Keratinocyte (primary cell): ENCODE measurements around the gene GTF2A1L. TPM values are rescaled to one million over a fixed set of nuclear protein-coding genes. Genes with fewer than 3 reads are reported as not detected.

Experiments used
- DNase-seq: peaks from one replicate; pipeline ENCODE4 v3.0.0-alpha.2; 2011; ENCODE audit warnings: low read depth, missing footprints, low spot score
- FAIRE-seq: peaks from 2 replicates; lab custom pipeline; 2011; peaks lifted over from hg19 to GRCh38; lab: Jason Lieb, UNC
- H2AFZ ChIP-seq: 2 replicates; pipeline ENCODE4 v1.6.0; 2012; ENCODE audit warnings: low read length, control low read depth, inconsistent platforms; ENCODE audit not compliant: control insufficient read depth
- H3K27ac ChIP-seq: 2 replicates; pipeline ENCODE4 v1.5.1; 2011; ENCODE audit warnings: low read length; ENCODE audit not compliant: control insufficient read depth, insufficient read depth
- H3K27me3 ChIP-seq: 3 replicates; pipeline ENCODE4 v1.6.0; 2011; ENCODE audit warnings: low read length; ENCODE audit not compliant: control insufficient read depth, insufficient read depth; ENCODE audit errors: extremely low read depth
- H3K36me3 ChIP-seq, 2 experiments: 2 replicates in 1 of 2; 3 replicates in 1 of 2; pipeline ENCODE4 v1.5.1; 2011; ENCODE audit warnings: low read length in 2 of 2, mild to moderate bottlenecking in 1 of 2; ENCODE audit not compliant: control insufficient read depth in 2 of 2, insufficient read depth in 2 of 2; ENCODE audit errors: extremely low read depth in 1 of 2
- H3K4me1 ChIP-seq: 3 replicates; pipeline ENCODE4 v1.5.1; 2011; ENCODE audit warnings: low read length; ENCODE audit not compliant: control insufficient read depth, insufficient read depth; ENCODE audit errors: extremely low read depth
- H3K4me2 ChIP-seq: 3 replicates; pipeline ENCODE4 v1.6.0; 2011; ENCODE audit warnings: low read depth, low read length; ENCODE audit not compliant: control insufficient read depth, insufficient read depth; ENCODE audit errors: extremely low read depth
- H3K4me3 ChIP-seq, 3 experiments: fragments of 200-600 bp in 1 of 3; sonication (generic) in 1 of 3; 2 replicates in 2 of 3; 3 replicates in 1 of 3; pipeline ENCODE4 v1.5.1; 2011 to 2016; ENCODE audit warnings: low read length in 3 of 3, mild to moderate bottlenecking in 3 of 3, control low read depth in 2 of 3, inconsistent platforms in 1 of 3, low read depth in 1 of 3, mixed read lengths in 1 of 3, mixed run types in 1 of 3, moderate library complexity in 1 of 3; ENCODE audit not compliant: control insufficient read depth in 2 of 3, insufficient read depth in 2 of 3; ENCODE audit errors: extremely low read depth in 1 of 3
- H3K79me2 ChIP-seq: 2 replicates; pipeline ENCODE4 v1.6.0; 2012; ENCODE audit warnings: low read length; ENCODE audit not compliant: control insufficient read depth, insufficient read depth
- H3K9ac ChIP-seq: 3 replicates; pipeline ENCODE4 v1.6.0; 2011; ENCODE audit warnings: low read length; ENCODE audit not compliant: control insufficient read depth, insufficient read depth; ENCODE audit errors: extremely low read depth
- H3K9me1 ChIP-seq: 3 replicates; pipeline ENCODE4 v1.6.0; 2011; ENCODE audit warnings: low read length; ENCODE audit not compliant: control insufficient read depth, insufficient read depth; ENCODE audit errors: extremely low read depth
- H3K9me3 ChIP-seq: 2 replicates; pipeline ENCODE4 v1.5.1; 2012; ENCODE audit warnings: low read depth, low read length; ENCODE audit not compliant: control insufficient read depth
- H4K20me1 ChIP-seq: 3 replicates; pipeline ENCODE4 v1.6.0; 2011; ENCODE audit warnings: low read length; ENCODE audit not compliant: control insufficient read depth, insufficient read depth; ENCODE audit errors: extremely low read depth
- CTCF ChIP-seq, 3 experiments: IDR thresholded peaks in 1 of 3; conservative IDR thresholded peaks in 1 of 3; optimal IDR thresholded peaks in 1 of 3; 2 replicates in 2 of 3; 3 replicates in 1 of 3; pipeline versions ENCODE3 to v1.5.1; 2011; ENCODE audit warnings: low read length in 3 of 3, mild to moderate bottlenecking in 3 of 3, moderate library complexity in 2 of 3, control low read depth in 1 of 3, inconsistent platforms in 1 of 3; ENCODE audit not compliant: insufficient read depth in 2 of 3; ENCODE audit errors: extremely low read depth in 1 of 3
- EZH2 ChIP-seq: IDR thresholded peaks from one replicate; pipeline ENCODE4 v1.6.1; 2012; ENCODE audit warnings: inconsistent platforms, mild to moderate bottlenecking, low read length, moderate library complexity
- dilution Hi-C: fragments of 300-500 bp; cut with MboI; formaldehyde crosslinking; loops from one replicate; pipeline ENCODE4 v1.7.0; 2020; ENCODE audit warnings: low sequenced_read_pairs; ENCODE audit not compliant: extremely low pct_ligation_motif_present
- polyA plus RNA-seq, 5 experiments: library from polyadenylated mRNA; depleted of rRNA in 3 of 5; stranded (reverse) in 3 of 5; stranded (forward) in 1 of 5; unstranded in 1 of 5; fragments of >200 nt; gene quantifications; 1 replicate in 1 of 5; 2 replicates in 3 of 5; 3 replicates in 1 of 5; pipeline versions ENCODE4 v1.2.1 to v1.2.3, GENCODE V29; 2011 to 2012; ENCODE audit warnings: missing spikeins in 2 of 5, low read depth in 1 of 5, low replicate concordance in 1 of 5

GTF2A1L gene
- polyA plus RNA-seq, 1 donor (not counting 4 experiments of a cell fraction or from before 2014, with no cell fraction given): not detected

- H3K27me3 ChIP-seq: no peaks in the 10 kb centered on the region
- no peaks in the 10 kb centered on the region for H3K36me3 ChIP-seq
- FAIRE-seq (peak; percentile 39), DNase-seq (peak; percentile 15)
- no peaks in the 10 kb centered on the region for H4K20me1 ChIP-seq
- H2AFZ ChIP-seq: no peak overlapping the region
- no peaks in the 10 kb centered on the region for H3K9me1 ChIP-seq
- no peak overlapping the region for H3K4me3 ChIP-seq
- no peaks in the 10 kb centered on the region for H3K9me3 ChIP-seq
- no peak overlapping the region for H3K4me2 ChIP-seq
- H3K79me2 ChIP-seq: no peaks in the 10 kb centered on the region
- no peak overlapping the region for H3K27ac ChIP-seq
- no peak overlapping the region for H3K9ac ChIP-seq
- dilution Hi-C loops: no loop called here
- H3K4me1 ChIP-seq: no peaks in the 10 kb centered on the region
- no peak for TF ChIP-seq CTCF (optimal IDR thresholded peaks at IDR 0.05 in 1 of 3, IDR thresholded peaks at IDR 0.05 in 1 of 3, conservative IDR thresholded peaks at IDR 0.05 in 1 of 3; ENCODE audit: extremely low read depth in 1 of 3, insufficient read depth in 2 of 3, low read length in 3 of 3)
- TF ChIP-seq EZH2: no peak
Measured at GRCh38 chr2:48715042-48715899, 97.6 kb downstream of the GTF2A1L start.

GRCh38 chr2:48715956-48716355, 98.3 kb downstream of the GTF2A1L start:
- TF ChIP-seq CTCF (optimal IDR thresholded peaks at IDR 0.05 in 1 of 3, IDR thresholded peaks at IDR 0.05 in 1 of 3, conservative IDR thresholded peaks at IDR 0.05 in 1 of 3; ENCODE audit: extremely low read depth in 1 of 3, insufficient read depth in 2 of 3, low read length in 3 of 3): no peak
- TF ChIP-seq EZH2: no peak
- Histone ChIP-seq H3K9ac (no peak overlapping the region), H4K20me1 (no peaks in the 10 kb centered on the region), H3K27ac (no peak overlapping the region), H3K4me3 (no peak overlapping the region), H3K4me1 (no peaks in the 10 kb centered on the region), H3K9me3 (no peaks in the 10 kb centered on the region), H3K27me3 (no peaks in the 10 kb centered on the region), H3K36me3 (no peaks in the 10 kb centered on the region), H2AFZ (no peak overlapping the region), H3K9me1 (no peaks in the 10 kb centered on the region), H3K4me2 (no peak overlapping the region), H3K79me2 (no peaks in the 10 kb centered on the region)
- DNase-seq (no peak), FAIRE-seq (no peak)
- dilution Hi-C loops: no loop called here
